K562 (cell line): ENCODE results near the gene USP10.

Source experiments
- EP300 ChIP-seq: IDR thresholded peaks from 2 replicates; pipeline ENCODE4 v1.6.1; 2012; ENCODE audit warnings: low read length, improper control_type of control experiment
- HOXB6 ChIP-seq: fragments of 250-450 bp; sonication (Bioruptor Pico); IDR thresholded peaks from 2 replicates; pipeline ENCODE4 v1.5.1; 2022; ENCODE audit warnings: mild to moderate bottlenecking, borderline replicate concordance
- JUN ChIP-seq, 2 experiments: sonication (generic) in 1 of 2; formaldehyde crosslinking in 1 of 2; IDR thresholded peaks; 2 replicates each; pipeline versions ENCODE4 v1.6.1 to v1.8.0; 2012 to 2022; ENCODE audit warnings: borderline replicate concordance in 2 of 2, mild to moderate bottlenecking in 2 of 2, improper control_type of control experiment in 1 of 2, low read depth in 1 of 2, low read length in 1 of 2, missing genetic modification reagents in 1 of 2
- KLF13 ChIP-seq: fragments of 450-650 bp; IDR thresholded peaks from 2 replicates; pipeline ENCODE4 v1.6.1; 2016; ENCODE audit warnings: missing genetic modification characterization, low read depth, mild to moderate bottlenecking, missing compliant biosample characterization, moderate library complexity, borderline replicate concordance
- SRSF9 ChIP-seq: fragments of 200-400 bp; formaldehyde crosslinking; IDR thresholded peaks from 2 replicates; pipeline ENCODE4 v1.6.1; 2017; ENCODE audit warnings: low read depth, low read length, borderline replicate concordance
- TEAD4 ChIP-seq, 2 experiments: sonication (generic) in 1 of 2; formaldehyde crosslinking in 1 of 2; IDR thresholded peaks; 2 replicates each; pipeline versions ENCODE4 v1.6.1 to v1.8.0; 2012 to 2022; ENCODE audit warnings: borderline replicate concordance in 1 of 2, inconsistent platforms in 1 of 2, low read length in 1 of 2, mild to moderate bottlenecking in 1 of 2, missing genetic modification reagents in 1 of 2
- YY1 ChIP-seq, 3 experiments: IDR thresholded peaks; 2 replicates each; pipeline ENCODE4 v1.6.1; 2011; ENCODE audit warnings: low read length in 2 of 3, mild to moderate bottlenecking in 2 of 3, moderate library complexity in 2 of 3, borderline replicate concordance in 1 of 3, control low read depth in 1 of 3, low read depth in 1 of 3; ENCODE audit not compliant: insufficient read depth in 3 of 3, insufficient replicate concordance in 2 of 3, control insufficient read depth in 1 of 3, insufficient read length in 1 of 3; ENCODE audit errors: extremely low read depth in 1 of 3
- ZBTB8A ChIP-seq: fragments of 450-650 bp; IDR thresholded peaks from 2 replicates; pipeline ENCODE4 v1.6.1; 2018; ENCODE audit warnings: mild to moderate bottlenecking, moderate library complexity; ENCODE audit not compliant: partially characterized antibody
- ZNF586 ChIP-seq: fragments of 450-650 bp; formaldehyde crosslinking; conservative IDR thresholded peaks from 2 replicates; pipeline ENCODE4 v1.4.0; 2020; ENCODE audit warnings: mild to moderate bottlenecking, moderate library complexity
- TF ChIP-seq, protein P1 (sequence below), 3 experiments: IDR thresholded peaks in 2 of 3; conservative IDR thresholded peaks in 1 of 3; 2 replicates each; pipeline ENCODE4 v1.5.1; 2011 to 2012; ENCODE audit warnings: low read length in 3 of 3, mild to moderate bottlenecking in 3 of 3, control low read depth in 2 of 3, improper control_type of control experiment in 1 of 3, inconsistent platforms in 1 of 3, low read depth in 1 of 3, mixed read lengths in 1 of 3, moderate library complexity in 1 of 3; ENCODE audit not compliant: insufficient read depth in 2 of 3
- TF ChIP-seq, protein P2 (sequence below): fragments of 450-650 bp; formaldehyde crosslinking; IDR thresholded peaks from 2 replicates; pipeline ENCODE4 v1.4.0; 2022; ENCODE audit warnings: mild to moderate bottlenecking, moderate library complexity
- TF ChIP-seq, protein P3 (sequence below), 2 experiments: IDR thresholded peaks; 2 replicates each; pipeline ENCODE4 v1.6.1; 2011; ENCODE audit warnings: borderline replicate concordance in 1 of 2, control low read depth in 1 of 2, low read depth in 1 of 2, low read length in 1 of 2, mild to moderate bottlenecking in 1 of 2, mixed read lengths in 1 of 2, moderate library complexity in 1 of 2; ENCODE audit not compliant: insufficient read depth in 1 of 2, insufficient read length in 1 of 2, poor library complexity in 1 of 2, severe bottlenecking in 1 of 2; ENCODE audit errors: extremely low read depth in 1 of 2

DNA sequence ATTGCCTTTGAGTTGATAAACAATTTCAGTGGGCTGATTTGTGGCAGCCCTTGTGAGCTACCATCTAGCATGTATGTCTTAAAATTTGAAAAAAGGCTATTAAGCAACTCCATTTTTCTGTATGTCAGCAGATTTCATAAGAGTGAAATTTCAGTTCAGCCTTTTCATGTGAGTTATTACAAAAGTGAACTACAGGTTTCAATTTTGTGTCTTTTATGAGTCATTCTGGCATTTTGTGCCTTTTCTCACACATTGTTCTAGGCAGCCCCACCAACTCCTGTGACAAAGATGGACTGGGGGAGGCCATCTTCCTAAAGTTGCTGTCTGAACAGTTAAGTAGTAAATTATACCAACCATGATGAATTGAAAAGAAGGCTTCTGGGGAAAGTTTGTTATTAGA lies 52.1 kb downstream of the USP10 start:
- TF ChIP-seq, protein P1, sequence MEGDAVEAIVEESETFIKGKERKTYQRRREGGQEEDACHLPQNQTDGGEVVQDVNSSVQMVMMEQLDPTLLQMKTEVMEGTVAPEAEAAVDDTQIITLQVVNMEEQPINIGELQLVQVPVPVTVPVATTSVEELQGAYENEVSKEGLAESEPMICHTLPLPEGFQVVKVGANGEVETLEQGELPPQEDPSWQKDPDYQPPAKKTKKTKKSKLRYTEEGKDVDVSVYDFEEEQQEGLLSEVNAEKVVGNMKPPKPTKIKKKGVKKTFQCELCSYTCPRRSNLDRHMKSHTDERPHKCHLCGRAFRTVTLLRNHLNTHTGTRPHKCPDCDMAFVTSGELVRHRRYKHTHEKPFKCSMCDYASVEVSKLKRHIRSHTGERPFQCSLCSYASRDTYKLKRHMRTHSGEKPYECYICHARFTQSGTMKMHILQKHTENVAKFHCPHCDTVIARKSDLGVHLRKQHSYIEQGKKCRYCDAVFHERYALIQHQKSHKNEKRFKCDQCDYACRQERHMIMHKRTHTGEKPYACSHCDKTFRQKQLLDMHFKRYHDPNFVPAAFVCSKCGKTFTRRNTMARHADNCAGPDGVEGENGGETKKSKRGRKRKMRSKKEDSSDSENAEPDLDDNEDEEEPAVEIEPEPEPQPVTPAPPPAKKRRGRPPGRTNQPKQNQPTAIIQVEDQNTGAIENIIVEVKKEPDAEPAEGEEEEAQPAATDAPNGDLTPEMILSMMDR (IDR thresholded peaks at IDR 0.05 in 2 of 3, conservative IDR thresholded peaks at IDR 0.05 in 1 of 3; ENCODE audit: insufficient read depth in 2 of 3, low read depth in 1 of 3, low read length in 3 of 3) = no peak
- TF ChIP-seq SRSF9 (no peak), JUN (IDR thresholded peaks at IDR 0.05; ENCODE audit: borderline replicate concordance, low read depth, low read length) (no peak), JUN (CRISPR knock-in tag; IDR thresholded peaks at IDR 0.05; ENCODE audit: borderline replicate concordance) (no peak), TEAD4 (IDR thresholded peaks at IDR 0.05; ENCODE audit: low read length) (no peak), TEAD4 (CRISPR knock-in tag; IDR thresholded peaks at IDR 0.05; ENCODE audit: borderline replicate concordance) (no peak), KLF13 (no peak), HOXB6 (CRISPR knock-in tag) (no peak), ZNF586 (CRISPR knock-in tag) (no peak), ZBTB8A (no peak), YY1 (IDR thresholded peaks at IDR 0.05; ENCODE audit: borderline replicate concordance in 1 of 3, control insufficient read depth in 1 of 3, extremely low read depth in 1 of 3, insufficient read depth in 3 of 3, insufficient read length in 1 of 3, insufficient replicate concordance in 2 of 3, low read depth in 1 of 3, low read length in 2 of 3) (no peak), EP300 (no peak)
- TF ChIP-seq, protein P2, sequence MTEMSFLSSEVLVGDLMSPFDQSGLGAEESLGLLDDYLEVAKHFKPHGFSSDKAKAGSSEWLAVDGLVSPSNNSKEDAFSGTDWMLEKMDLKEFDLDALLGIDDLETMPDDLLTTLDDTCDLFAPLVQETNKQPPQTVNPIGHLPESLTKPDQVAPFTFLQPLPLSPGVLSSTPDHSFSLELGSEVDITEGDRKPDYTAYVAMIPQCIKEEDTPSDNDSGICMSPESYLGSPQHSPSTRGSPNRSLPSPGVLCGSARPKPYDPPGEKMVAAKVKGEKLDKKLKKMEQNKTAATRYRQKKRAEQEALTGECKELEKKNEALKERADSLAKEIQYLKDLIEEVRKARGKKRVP = no peak
- TF ChIP-seq, protein P3, sequence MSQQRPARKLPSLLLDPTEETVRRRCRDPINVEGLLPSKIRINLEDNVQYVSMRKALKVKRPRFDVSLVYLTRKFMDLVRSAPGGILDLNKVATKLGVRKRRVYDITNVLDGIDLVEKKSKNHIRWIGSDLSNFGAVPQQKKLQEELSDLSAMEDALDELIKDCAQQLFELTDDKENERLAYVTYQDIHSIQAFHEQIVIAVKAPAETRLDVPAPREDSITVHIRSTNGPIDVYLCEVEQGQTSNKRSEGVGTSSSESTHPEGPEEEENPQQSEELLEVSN (IDR thresholded peaks at IDR 0.05; ENCODE audit: borderline replicate concordance in 1 of 2, extremely low read depth in 1 of 2, insufficient read depth in 1 of 2, insufficient read length in 1 of 2, low read depth in 1 of 2, low read length in 1 of 2, poor library complexity in 1 of 2, severe bottlenecking in 1 of 2) = no peak
